ENCODE data around the gene DOCK2.
A peak's percentile ranks its signal among the peaks of the same experiment; 100 is the strongest.

The DOCK2 gene

GRCh38 chr5:169758886-169759285 is 121.8 kb downstream of the DOCK2 start:
- CTCF ChIA-PET = no interaction called here

GRCh38 chr5:169760229-169760628 is 123.2 kb downstream of the DOCK2 start:
- POLR2A ChIA-PET (ENCODE audit: low non-redundant PET) = no interaction called here
- no peak for TF ChIP-seq CTCF (conservative IDR thresholded peaks at IDR 0.05; ENCODE audit: low read depth)
- CTCF ChIA-PET = interaction anchor here (0.6 to 1.5 kb wide), 2 partner anchors 13 to 220 kb away, joined by 3 to 5 read pairs; partner anchors contain the start of gene INSYN2B
- no peak for DNase-seq (ENCODE audit: low spot score)
- H3K27ac ChIP-seq = no peak overlapping the region

More at GRCh38 chr5:169758886-169759285, 121.8 kb downstream of the DOCK2 start:
- POLR2A ChIA-PET (ENCODE audit: low non-redundant PET) = no interaction called here
- DNase-seq (ENCODE audit: low spot score) = no peak
- TF ChIP-seq CTCF (conservative IDR thresholded peaks at IDR 0.05; ENCODE audit: low read depth) = no peak
- H3K27ac ChIP-seq = no peak overlapping the region

- H3K27ac ChIP-seq = no peak overlapping the region
- ChIA-PET POLR2A (ENCODE audit: low non-redundant PET) (no interaction called here), CTCF (interaction anchor here (0.7 kb wide), 1 partner anchor 715 kb away, joined by 4 read pairs; no protein-coding TSS in a partner anchor)
- TF ChIP-seq CTCF (conservative IDR thresholded peaks at IDR 0.05; ENCODE audit: low read depth) = no peak
- DNase-seq (ENCODE audit: low spot score) = peak; percentile 41
Measured at GRCh38 chr5:169762338-169763095, 125.4 kb downstream of the DOCK2 start.

GRCh38 chr5:169763376-169764017 is 126.4 kb downstream of the DOCK2 start:
- H3K27ac ChIP-seq = no peak overlapping the region
- no peak for TF ChIP-seq CTCF (conservative IDR thresholded peaks at IDR 0.05; ENCODE audit: low read depth)
- no peak for DNase-seq (ENCODE audit: low spot score)
- CTCF ChIA-PET = no interaction called here
- POLR2A ChIA-PET (ENCODE audit: low non-redundant PET) = no interaction called here

GRCh38 chr5:169764018-169764378 is 126.9 kb downstream of the DOCK2 start:
- ChIA-PET POLR2A (ENCODE audit: low non-redundant PET) (no interaction called here), CTCF (no interaction called here)
- no peak for DNase-seq (ENCODE audit: low spot score)

More at GRCh38 chr5:169764018-169764378, 126.9 kb downstream of the DOCK2 start:
- TF ChIP-seq CTCF (conservative IDR thresholded peaks at IDR 0.05; ENCODE audit: low read depth) = no peak
- H3K27ac ChIP-seq = no peak overlapping the region
